Stimulated activated CD4-positive, alpha-beta T cell treated with anti-CD3 and anti-CD28 coated beads, TNF-alpha, amount 100 ng/mL, for 48 hours (primary cell): ENCODE results near the gene KCNC1.

Source experiments
- DNase-seq, 3 donors: peaks; one replicate each; pipeline ENCODE4 v3.0.0-alpha.2; 2020; ENCODE audit warnings: low read depth in 3 of 3

Gene KCNC1

DNA sequence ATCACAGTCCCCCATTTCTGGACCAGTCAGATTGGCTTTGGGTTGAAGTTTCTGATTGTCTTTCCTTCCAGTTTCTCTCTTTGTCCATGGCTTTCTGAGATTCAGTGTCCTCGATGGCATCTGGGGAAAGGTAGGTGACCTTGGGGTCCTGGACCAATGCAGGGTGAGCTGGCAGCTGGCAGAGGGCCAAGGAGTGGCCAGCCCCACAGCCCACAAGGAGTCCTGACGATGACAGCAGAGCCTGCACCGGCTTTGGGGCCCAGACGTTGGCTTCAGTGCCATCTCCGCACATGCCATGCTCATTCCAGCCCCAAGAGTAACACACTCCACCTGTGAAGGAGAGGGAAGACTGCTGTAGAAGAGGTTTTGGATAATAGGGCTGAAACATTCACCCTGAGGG, 53.5 kb downstream of the KCNC1 start:
- no peak for DNase-seq

- DNase-seq, result no peak
Measured at GRCh38 chr11:17790453-17790852, 55.9 kb downstream of the KCNC1 start.

DNA sequence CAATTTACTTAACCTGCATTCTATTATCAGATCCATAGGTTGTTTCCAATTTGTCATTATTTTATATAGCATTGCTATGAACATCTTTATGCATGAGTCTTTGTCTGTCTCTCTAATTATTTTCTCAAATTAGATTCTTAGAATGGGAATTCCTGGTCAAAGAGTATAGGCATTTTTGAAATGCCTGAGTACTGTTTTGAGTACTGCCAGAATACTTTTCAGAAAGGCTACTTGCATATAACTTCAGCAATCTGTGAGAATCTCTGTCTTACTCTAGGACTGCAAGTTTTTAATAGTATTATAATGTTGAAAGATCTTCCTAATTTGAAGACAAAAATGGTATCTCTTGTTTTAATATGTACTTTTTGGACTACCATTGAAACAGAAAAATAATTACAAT, 56.6 kb downstream of the KCNC1 start:
- no peak for DNase-seq

DNA sequence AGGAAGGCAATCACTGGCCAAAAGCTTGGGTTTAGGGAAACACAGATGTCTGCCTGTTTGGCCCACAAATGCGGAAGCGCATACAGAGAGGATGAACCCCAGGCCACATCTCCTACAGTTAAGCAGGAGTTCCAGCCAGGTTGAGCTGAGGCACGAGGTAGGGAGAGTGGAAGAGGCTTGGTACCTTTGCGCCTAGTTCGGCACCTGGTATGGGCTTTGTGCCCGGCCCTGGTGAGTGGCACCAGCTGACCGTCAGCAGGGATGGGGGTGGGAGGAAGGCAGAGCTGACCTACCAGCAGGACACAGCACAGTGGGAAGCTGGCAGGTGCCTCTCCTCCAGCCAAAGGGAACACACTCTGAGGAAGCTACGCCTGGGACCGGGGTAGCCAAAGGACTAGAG, 57.6 kb downstream of the KCNC1 start:
- DNase-seq, result no peak

DNA sequence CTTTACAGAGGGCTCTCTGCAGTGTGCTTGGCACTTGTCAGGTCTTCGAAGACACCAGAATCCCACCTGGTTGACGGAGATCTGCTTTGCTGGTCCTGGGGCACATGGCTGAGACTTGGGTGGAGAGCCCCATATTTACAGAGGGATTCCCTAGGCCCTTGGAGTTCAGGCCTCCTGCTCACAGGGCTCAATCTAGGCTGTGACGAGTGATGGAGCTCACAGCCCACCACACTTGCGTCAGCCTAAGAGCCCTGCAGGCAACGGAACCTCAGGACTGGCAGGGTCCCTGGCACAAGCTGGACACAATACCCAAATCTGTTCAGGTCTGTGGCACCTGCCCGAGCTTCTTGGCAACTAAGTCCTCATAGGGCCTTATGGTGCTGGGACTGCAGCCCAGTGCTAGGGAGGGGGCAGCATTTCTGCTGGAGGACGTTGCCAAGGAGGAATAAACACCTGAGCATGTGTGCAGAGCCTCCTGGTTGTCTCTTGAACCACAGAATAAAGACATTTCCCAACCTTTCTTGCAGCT, 59.1 kb downstream of the KCNC1 start:
- DNase-seq, result no peak

- no peak for DNase-seq
Measured at GRCh38 chr11:17794981-17795380, 60.4 kb downstream of the KCNC1 start.

GRCh38 chr11:17796154-17796553, 61.6 kb downstream of the KCNC1 start:
- no peak for DNase-seq

DNA sequence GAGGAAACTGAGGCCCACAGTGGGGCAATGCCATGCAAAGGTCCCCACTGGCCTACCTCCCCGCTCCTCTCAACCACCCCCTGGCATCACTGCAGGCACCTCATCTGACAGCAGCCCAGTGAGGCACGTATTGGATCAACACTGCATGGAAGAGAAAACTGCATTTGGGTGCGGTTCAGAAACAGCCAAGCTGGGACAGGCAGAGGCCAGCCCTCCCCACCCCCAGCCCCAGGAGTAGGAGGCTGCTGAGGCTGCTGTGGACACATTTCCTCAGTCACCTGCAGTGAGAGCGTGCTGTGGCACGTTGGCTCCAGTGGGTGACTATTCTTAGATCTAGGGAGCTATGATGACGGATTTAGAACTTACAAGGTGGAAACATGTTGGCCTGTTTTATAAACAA, 63.7 kb downstream of the KCNC1 start:
- no peak for DNase-seq

GRCh38 chr11:17798716-17799115, 64.1 kb downstream of the KCNC1 start:
- no peak for DNase-seq

- no peak for DNase-seq
Measured at GRCh38 chr11:17799147-17799546, 64.6 kb downstream of the KCNC1 start.

GRCh38 chr11:17801166-17801565, 66.6 kb downstream of the KCNC1 start:
- DNase-seq, result no peak

DNA sequence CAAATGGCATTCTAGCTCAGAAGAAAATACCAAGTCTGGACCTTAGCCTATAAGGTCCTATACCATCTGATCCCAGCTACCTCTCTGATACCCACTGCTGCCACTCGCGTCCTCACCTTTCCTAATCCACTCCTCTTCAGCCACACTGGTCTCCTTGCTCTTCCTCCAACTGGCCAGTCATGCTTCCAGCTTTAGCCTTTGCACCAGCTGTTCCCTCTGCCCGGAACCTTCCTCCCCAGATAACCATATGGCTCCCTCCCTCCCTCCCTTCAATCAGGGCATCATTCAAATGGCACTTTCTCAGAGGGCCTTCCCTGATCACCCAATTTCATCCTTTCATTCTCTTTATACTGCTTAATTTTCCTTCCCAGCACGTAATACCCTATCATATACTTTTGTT, 67.9 kb downstream of the KCNC1 start:
- DNase-seq, result no peak

- no peak for DNase-seq
Measured at GRCh38 chr11:17803754-17804334, 69.3 kb downstream of the KCNC1 start.

GRCh38 chr11:17805043-17805442, 70.5 kb downstream of the KCNC1 start:
- no peak for DNase-seq

DNA sequence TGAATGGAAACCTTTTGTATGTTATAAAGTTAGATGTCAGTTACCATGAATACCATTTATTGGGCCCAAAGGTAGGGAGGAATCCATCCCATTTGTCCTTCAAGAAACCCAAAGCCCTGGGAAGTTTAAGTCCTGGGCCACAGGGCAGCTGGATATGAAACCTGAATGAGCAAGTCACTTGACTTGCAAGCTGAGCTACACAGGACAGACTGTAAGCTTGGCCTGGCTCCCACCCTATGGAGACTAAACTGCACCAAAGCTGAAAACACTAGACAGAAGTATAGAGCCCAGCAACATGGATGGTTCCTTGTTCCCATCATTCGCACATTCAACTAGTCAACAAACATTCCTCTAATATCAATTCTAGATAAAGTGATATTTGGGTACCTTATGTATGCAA, 71.3 kb downstream of the KCNC1 start:
- DNase-seq, result no peak

DNA sequence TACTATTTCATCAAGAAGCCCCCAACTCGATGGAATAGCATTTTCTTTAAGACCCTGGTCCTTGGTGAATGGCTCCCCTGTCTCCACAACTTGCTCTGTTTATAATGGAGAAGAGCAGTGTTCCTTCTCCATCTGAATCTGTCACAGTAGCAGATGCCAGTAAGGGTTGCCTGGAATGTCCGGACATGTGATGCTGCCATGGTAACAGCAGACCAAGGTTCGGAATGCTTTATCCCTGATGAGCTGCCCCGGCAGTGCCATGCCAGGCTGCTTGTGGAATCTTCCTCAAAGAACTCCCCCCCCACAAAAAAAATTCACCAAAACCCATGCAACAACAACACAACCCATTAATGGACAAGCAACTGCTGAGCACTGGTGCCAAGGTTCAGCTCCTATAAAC, 72.5 kb downstream of the KCNC1 start:
- no peak for DNase-seq

GRCh38 chr11:17810041-17810440, 75.5 kb downstream of the KCNC1 start:
- DNase-seq, result no peak

DNA sequence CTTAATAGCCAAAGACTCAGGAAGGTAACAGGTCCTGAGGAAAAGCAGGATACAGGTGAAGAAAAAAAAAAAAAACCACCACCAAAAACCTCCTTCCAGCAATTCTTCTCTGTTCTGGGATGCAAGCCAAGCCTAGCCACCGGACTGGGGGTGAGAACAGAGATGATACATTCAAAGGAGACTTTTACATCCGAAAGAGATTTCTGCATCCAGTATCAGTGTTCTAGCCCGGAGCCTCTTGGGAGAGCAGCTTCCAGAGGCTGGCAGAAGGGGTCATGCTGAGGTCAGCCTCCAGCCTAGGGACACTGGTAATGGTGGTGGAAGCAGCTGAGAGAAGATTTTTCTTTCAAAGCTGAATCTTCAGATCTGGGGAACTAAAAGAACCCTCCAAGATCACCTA, 76.2 kb downstream of the KCNC1 start:
- no peak for DNase-seq

- DNase-seq, result no peak
Measured at GRCh38 chr11:17811352-17811751, 76.8 kb downstream of the KCNC1 start.

GRCh38 chr11:17812091-17812864, 77.7 kb downstream of the KCNC1 start:
- DNase-seq, result no peak

DNA sequence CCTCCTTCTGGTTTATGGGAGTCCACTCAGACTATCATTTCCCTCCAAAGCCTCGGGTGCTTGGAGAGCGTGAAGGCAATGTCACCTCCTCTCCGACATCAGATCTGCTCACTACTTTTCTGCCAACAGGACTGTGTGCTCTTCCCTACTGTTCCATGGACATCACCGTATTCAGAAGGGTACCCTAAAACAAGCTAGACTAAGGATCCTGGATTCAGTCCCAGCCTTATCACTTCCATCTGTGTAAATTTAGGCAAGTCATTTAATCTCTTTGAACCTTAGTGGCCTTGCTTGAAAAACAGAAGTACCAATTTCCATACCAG, 78.2 kb downstream of the KCNC1 start:
- no peak for DNase-seq

DNA sequence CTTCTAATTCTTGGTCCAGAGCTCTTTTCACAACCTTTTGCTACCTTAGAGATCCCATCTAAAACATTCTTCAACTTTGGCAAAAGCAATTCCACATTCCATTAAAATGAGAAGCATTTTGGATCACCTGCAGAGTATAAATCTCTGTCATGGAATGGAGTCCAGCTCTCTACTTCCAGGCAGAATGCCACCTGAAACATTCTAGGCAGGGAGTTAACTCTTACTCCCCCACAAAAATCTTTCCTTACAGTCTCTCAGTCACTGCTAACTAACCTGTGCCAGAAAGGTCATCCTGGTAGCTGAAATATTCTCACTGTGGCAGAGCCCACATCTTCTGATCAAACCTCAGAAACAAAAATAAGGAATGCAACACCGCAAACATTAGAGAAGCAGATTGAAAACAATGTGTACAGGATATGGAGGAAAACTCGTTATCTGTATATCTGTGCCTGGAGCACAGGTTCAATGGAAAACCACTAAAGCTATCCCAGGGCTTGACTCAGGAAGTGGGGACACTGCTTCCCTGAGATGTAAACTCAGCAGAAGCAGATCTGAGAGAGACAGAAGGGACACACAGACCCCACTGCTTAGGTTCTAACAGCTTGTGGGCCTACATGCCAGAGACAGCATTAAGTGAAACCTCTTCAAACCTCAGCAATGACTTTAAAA, 78.9 kb downstream of the KCNC1 start:
- DNase-seq, result no peak

DNA sequence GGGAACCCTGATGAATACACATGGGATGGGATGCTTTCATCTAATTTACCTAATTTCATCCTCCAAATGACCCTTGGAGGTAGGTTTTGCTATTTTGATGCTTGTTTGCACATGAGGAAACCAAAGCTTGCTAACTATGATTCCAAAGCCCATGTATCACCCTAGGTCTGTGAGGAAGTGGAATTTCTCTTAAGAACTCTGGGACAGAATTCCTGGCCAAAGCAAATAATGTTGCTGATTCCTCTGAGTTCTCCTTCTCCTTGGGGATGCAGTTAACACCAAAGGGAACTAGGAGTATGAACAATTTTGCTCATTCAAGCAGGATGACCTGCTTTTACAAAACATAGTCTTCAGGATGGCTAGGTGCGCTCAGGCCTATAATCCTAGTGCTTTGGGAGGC, 80.0 kb downstream of the KCNC1 start:
- DNase-seq, result no peak
